Esophagus mucosa (tissue), 1 donor: ENCODE measurements around the gene PSME2. TPM values are rescaled to one million over a fixed set of nuclear protein-coding genes. Genes with fewer than 3 reads are reported as not detected.
A peak's percentile ranks its signal among the peaks of the same experiment; 100 is the strongest.

ENCODE experiments used
- ATAC-seq: fragments of 200-7000 bp; cut with Tn5 transposase; one replicate; pipeline ENCODE4 v1.9.1; 2020
- total RNA-seq: library from RNA; stranded (reverse); gene quantifications from one replicate; pipeline ENCODE4 v1.2.4, GENCODE V29; 2023
- donor health status: DM: yes; HTN: yes; CAD: no.

The PSME2 gene
- total RNA-seq, 1 donor from 2014 or later, result 116 TPM

DNA sequence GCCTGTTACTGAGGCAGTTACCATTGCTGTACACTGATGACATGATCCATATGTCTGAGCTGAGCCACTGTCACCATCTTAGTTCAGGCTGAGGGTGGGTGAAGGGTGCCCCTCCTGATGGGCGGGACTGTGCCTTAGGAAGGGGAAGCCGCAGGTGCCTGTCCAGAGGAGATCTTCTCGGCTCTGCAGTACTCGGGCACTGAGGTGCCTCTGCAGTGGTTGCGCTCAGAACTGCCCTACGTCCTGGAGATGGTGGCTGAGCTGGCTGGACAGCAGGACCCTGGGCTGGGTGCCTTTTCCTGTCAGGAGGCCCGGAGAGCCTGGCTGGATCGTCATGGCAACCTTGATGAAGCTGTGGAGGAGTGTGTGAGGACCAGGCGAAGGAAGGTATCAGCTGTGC lies 4.6 kb upstream of the PSME2 start:
- ATAC-seq, result no peak

DNA sequence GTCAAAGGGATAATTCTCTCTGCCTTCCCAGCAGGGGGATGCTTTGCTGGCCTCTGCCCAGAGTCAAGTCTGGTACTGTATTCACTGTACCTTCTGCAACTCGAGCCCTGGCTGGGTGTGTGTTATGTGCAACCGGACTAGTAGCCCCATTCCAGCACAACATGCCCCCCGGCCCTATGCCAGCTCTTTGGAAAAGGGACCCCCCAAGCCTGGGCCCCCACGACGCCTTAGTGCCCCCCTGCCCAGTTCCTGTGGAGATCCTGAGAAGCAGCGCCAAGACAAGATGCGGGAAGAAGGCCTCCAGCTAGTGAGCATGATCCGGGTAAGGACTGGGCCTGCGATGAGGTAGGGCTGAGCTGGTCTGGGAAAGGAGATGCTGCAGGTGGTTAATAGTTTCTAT lies 4.2 kb upstream of the PSME2 start:
- no peak for ATAC-seq

DNA sequence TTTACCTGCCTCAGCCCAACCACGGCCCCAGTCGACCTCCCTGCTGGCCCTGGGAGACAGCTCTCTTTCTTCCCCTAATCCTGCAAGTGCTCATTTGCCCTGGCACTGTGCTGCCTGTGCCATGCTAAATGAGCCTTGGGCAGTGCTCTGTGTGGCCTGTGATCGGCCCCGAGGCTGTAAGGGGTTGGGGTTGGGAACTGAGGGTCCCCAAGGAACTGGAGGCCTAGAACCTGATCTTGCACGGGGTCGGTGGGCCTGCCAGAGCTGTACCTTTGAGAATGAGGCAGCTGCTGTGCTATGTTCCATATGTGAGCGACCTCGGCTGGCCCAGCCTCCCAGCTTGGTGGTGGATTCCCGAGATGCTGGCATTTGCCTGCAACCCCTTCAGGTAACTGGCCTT lies 3.7 kb upstream of the PSME2 start:
- no peak for ATAC-seq

DNA sequence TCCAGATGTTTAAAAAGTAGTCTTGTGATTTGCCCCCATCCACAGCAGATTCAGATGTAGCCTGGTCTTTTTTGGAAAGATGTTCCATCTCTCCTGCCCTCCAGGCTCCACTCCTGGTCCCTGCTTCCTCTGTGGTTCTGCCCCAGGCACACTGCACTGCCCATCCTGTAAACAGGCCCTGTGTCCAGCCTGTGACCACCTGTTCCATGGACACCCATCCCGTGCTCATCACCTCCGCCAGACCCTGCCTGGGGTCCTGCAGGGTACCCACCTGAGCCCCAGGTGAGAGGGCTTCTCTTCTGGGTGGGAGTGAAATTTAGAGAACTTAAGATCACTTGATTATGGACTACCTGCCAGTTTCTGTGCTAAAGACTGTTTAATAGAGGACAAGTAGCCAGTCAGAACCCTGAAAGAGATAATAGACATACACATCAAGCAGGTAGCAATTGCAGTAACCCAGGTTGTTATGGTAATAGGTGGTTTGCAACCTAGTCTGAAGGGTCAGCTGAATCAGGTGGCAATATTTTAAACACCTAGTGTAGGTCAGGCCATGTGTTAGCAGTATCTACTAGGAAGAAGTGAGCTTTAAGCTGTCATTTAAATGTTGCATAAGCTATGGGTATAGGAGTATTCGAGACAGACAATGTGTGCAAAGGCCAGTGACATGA lies 3.0 kb upstream of the PSME2 start:
- ATAC-seq, result no peak

DNA sequence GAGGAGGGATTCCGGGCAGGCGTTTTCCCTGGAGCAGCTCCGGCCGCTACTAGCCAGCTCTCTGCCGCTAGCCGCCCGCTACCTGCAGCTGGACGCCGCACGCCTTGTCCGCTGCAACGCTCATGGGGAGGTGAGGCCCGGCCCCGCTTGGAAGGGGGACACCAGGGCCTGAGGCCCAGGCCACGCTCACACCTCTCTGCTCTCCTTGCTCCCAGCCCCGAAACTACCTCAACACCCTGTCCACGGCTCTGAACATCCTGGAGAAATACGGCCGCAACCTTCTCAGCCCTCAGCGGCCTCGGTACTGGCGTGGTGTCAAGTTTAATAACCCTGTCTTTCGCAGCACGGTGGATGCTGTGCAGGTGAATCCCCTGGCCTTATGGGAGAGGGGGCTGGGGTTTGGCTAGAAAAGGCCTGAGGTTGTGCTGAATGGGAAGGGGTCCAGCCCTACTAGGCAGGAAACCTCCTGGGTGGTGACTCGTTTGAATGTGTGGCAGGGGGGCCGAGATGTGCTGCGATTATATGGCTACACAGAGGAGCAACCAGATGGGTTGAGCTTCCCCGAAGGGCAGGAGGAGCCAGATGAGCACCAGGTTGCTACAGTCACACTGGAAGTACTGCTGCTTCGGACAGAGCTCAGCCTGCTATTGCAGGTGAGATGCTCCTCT lies 1.5 kb upstream of the PSME2 start:
- ATAC-seq, result peak; percentile 1

- peak; percentile 94 for ATAC-seq
Measured at GRCh38 chr14:24146978-24147760, 759 bp upstream of the PSME2 start, which contains the start of gene RNF31. Gene RNF31 (plus strand): TSS chr14:24147498. CDS start chr14:24147699, 201 bp downstream.

GRCh38 chr14:24145690-24146452 lies 539 bp downstream of the PSME2 start:
- no peak for ATAC-seq

DNA sequence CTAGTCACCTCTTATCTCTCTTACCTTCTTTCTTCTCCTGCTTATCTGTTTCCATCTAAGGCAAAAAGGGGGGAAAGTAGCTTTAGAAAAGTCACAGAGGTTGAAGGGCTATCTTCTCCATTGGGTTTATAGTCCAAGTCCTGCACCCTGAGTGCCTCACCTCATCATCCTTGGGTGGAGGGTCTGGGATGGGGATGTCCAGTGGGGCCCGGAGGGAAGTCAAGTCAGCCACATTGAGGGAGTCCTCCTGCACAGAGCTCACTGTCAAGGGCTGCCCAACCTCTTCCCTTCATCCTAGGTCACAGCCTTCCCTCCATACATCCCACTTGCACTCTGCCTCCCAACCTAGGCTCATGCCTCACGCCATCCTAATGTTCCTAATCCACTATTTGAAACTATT lies 1.2 kb downstream of the PSME2 start:
- ATAC-seq, result no peak

- no peak for ATAC-seq
Measured at GRCh38 chr14:24144451-24144850, 2.0 kb downstream of the PSME2 start.

GRCh38 chr14:24143511-24143910 lies 2.9 kb downstream of the PSME2 start:
- no peak for ATAC-seq

GRCh38 chr14:24141097-24141880 lies 5.1 kb downstream of the PSME2 start, which contains the start of gene EMC9:
Gene EMC9 (minus strand): TSS chr14:24141591. CDS start chr14:24141304, 287 bp downstream.
- ATAC-seq, result peak; percentile 92

DNA sequence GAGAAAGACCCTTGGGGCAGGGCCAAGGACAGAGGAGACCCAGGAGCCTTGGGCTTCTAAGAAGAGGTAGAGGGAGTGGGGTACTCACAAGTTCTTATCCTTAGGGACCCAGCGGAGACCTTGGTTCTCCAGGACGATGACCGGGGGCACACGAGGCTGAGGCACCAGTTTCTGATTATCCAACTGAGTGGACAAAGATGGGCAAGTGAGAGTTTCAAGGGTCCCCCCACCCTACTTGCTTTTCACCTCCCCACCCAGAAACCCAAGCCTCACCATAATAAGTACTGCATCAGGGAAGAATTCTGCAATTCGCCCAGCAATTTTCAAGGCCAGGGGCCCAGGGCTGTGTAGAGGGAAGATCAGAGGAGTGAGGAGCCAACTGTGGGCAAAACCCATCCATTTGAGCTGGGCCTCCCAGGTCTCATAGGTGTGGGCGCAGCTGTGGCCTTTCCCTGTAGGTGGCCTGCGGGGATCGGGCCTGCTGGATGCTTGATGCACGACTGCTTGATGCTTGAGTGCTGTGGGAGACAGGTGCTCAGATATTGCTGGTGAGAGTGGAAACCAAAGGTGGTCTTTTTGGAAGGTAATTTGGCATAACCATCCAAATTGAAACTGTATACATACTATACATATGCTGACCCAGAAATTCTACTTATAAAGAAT lies 7.0 kb downstream of the PSME2 start:
- no peak for ATAC-seq

DNA sequence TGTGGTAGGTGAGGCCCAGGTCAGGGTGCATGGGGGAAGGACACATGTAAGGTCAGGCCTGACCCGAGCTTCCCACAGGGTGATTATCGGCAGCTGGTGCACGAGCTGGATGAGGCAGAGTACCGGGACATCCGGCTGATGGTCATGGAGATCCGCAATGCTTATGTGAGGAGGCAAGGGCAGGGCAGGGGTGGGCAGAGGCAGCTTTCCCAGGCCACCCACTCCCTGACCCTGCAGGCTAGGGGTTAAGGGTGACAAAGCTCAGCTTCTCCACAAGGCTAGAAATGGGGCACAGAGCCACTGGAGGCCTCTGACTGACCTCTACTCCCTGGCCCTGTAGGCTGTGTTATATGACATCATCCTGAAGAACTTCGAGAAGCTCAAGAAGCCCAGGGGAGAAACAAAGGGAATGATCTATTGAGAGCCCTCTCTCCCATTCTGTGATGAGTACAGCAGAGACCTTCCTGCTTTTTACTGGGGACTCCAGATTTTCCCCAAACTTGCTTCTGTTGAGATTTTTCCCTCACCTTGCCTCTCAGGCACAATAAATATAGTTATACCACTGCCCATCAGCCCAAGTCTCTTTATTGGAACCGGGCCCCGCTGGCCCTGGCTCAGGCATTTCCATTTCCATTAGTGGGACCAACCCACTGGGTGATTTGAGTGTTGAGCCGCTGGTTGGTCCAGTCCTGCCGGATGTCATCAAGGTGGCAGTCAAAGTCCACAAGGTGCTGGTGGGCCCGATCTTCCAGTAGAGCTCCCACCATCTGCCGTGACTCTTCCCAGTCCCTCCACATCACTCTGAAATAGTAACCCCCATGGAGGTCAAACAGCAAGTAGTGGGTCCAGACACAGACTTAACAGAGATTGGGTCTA lies 7.8 kb downstream of the PSME2 start:
- no peak for ATAC-seq

DNA sequence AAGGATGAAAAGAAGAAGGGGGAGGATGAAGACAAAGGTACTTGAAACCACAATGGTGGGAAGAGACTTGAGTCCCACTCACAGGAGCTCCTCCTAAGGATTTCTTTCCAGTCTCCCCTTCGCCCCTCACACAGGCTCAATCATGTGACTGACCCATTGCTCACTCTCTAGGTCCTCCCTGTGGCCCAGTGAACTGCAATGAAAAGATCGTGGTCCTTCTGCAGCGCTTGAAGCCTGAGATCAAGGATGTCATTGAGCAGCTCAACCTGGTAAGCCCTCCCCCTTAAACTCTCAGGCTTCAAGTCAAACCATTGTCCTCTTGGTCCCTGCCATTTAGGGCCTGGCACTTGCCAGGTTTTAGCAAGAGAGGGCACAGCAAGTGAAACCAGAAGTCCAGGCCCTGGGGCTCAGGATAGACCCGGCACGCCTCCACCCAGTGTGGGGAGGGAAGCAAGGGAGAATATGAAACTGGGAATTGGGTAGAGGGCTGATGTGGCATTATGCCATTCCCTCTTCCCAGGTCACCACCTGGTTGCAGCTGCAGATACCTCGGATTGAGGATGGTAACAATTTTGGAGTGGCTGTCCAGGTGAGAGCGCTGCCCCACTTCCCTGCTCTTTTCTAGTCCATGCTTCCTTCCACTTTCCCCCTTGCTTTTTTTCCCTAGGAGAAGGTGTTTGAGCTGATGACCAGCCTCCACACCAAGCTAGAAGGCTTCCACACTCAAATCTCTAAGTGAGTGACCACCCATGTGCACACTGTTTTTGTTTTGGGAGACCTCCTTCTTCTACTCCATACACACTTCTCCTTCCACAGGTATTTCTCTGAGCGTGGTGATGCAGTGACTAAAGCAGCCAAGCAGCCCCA lies 8.6 kb downstream of the PSME2 start:
- no peak for ATAC-seq

- ATAC-seq, result no peak
Measured at GRCh38 chr14:24136684-24137528, 9.5 kb downstream of the PSME2 start.

- ATAC-seq, result peak; percentile 95
Measured at GRCh38 chr14:24135834-24136683, 10.4 kb downstream of the PSME2 start, which contains the start of gene PSME1. Gene PSME1 (plus strand): TSS chr14:24136194. CDS start chr14:24136263, 69 bp downstream.

GRCh38 chr14:24135584-24135833 lies 10.9 kb downstream of the PSME2 start:
- ATAC-seq, result no peak
